ENCODE measurements around the gene GDF15.
A peak's percentile ranks its signal among the peaks of the same experiment; 100 is the strongest.

Gene GDF15

GRCh38 chr19:18419699-18420460 lies 33.9 kb downstream of the GDF15 start:
- no peak for DNase-seq

- no peak for DNase-seq
Measured at GRCh38 chr19:18420930-18421329, 35.0 kb downstream of the GDF15 start.

GRCh38 chr19:18421371-18421959 lies 35.5 kb downstream of the GDF15 start:
- no peak for DNase-seq

- DNase-seq, result no peak
Measured at GRCh38 chr19:18422530-18423191, 36.7 kb downstream of the GDF15 start.

- no peak for DNase-seq
Measured at GRCh38 chr19:18423258-18424020, 37.5 kb downstream of the GDF15 start.

- no peak for DNase-seq
Measured at GRCh38 chr19:18424122-18424889, 38.3 kb downstream of the GDF15 start.

- DNase-seq, result no peak
Measured at GRCh38 chr19:18424890-18425514, 39.0 kb downstream of the GDF15 start.

- no peak for DNase-seq
Measured at GRCh38 chr19:18425515-18426415, 39.8 kb downstream of the GDF15 start.

- no peak for DNase-seq
Measured at GRCh38 chr19:18426416-18426767, 40.4 kb downstream of the GDF15 start.

GRCh38 chr19:18427080-18427742 lies 41.3 kb downstream of the GDF15 start:
- DNase-seq, result no peak

GRCh38 chr19:18427743-18428113 lies 41.8 kb downstream of the GDF15 start:
- no peak for DNase-seq

GRCh38 chr19:18428173-18428786 lies 42.3 kb downstream of the GDF15 start:
- DNase-seq, result no peak

GRCh38 chr19:18428787-18429674 lies 43.1 kb downstream of the GDF15 start:
- DNase-seq, result peak; percentile 83

GRCh38 chr19:18429717-18430416 lies 43.9 kb downstream of the GDF15 start:
- no peak for DNase-seq

- no peak for DNase-seq
Measured at GRCh38 chr19:18430417-18431144, 44.6 kb downstream of the GDF15 start.

GRCh38 chr19:18431351-18432197 lies 45.6 kb downstream of the GDF15 start:
- no peak for DNase-seq

Measured in NCI-H774 (cell line).